Measurements from ENCODE around the gene GASK1B. TPM values are rescaled to one million over a fixed set of nuclear protein-coding genes. Genes with fewer than 3 reads are reported as not detected.

GASK1B gene
- total and polyA plus RNA-seq, 2 of the 13 experiments (the other 11 are each of a cell fraction or from before 2014, with no cell fraction given) = 29.1 to 40.4 TPM

GRCh38 chr4:158192439-158193158, 19.8 kb upstream of the GASK1B start:
- TF ChIP-seq PATZ1 (CRISPR knock-in tag; IDR thresholded peaks at IDR 0.05) (no peak), FIP1L1 (IDR thresholded peaks at IDR 0.05; ENCODE audit: borderline replicate concordance, insufficient read depth, low read depth, low read length) (no peak), ZFP62 (CRISPR knock-in tag; IDR thresholded peaks at IDR 0.05) (no peak)
- Histone ChIP-seq H3K79me2 (ENCODE audit: insufficient read depth, low read length) (no peaks in the 10 kb centered on the region), H3K27me3 (ENCODE audit: control insufficient read depth in 1 of 2, insufficient read depth in 2 of 2, low read length in 2 of 2) (no peaks in the 10 kb centered on the region), H3K9me3 (ENCODE audit: low read length) (no peaks in the 10 kb centered on the region), H3K4me2 (ENCODE audit: low read depth, low read length) (no peak overlapping the region), H4K20me1 (ENCODE audit: insufficient read depth, low read length) (no peaks in the 10 kb centered on the region), H3K9ac (ENCODE audit: insufficient read depth, low read depth, low read length) (no peak overlapping the region), H3K36me3 (replicated peaks in 1 of 2; ENCODE audit: control insufficient read depth in 1 of 2, insufficient read depth in 2 of 2, low read length in 2 of 2) (peaks cover 0 to 16% of the 10 kb centered on the region in 2 experiments; a peak in 1 of 5 replicates), H3K27ac (ENCODE audit: extremely low read length, insufficient read depth, low read length) (no peak overlapping the region), H2AFZ (ENCODE audit: low read length) (no peak overlapping the region), H3K4me3 (replicated peaks in 1 of 3; ENCODE audit: insufficient read depth in 1 of 3, low read depth in 2 of 3, low read length in 3 of 3) (no peak overlapping the region), H3K4me1 (ENCODE audit: insufficient read depth, low read length) (no peaks in the 10 kb centered on the region)
- FAIRE-seq (no peak), ATAC-seq (no peak), DNase-seq (ENCODE audit: low spot score) (no peak)
- BruUV-seq (replicated peaks) = no TSS peak
- intact Hi-C loops (cut with micrococcal nuclease; ENCODE audit: unreplicated experiment) = loop anchor here (1.0 kb wide), 2 partner anchors 18 to 63 kb away; partner anchors contain the start of gene TMEM144
- 93% methylated on average over 5 of the region's 5 CpGs for WGBS (ENCODE audit: low lambda C conversion rate)
- ChIA-PET POLR2A (no interaction called here), CTCF (ENCODE audit: low intra/inter-chr PET ratio, low total read pairs) (interaction anchor here (0.8 to 1.8 kb wide), 3 partner anchors 63 to 432 kb away, joined by 3 to 10 read pairs (median 4); no protein-coding TSS in a partner anchor)
- in situ Hi-C loops (cut with HindIII; ENCODE audit: extremely low pct_ligation_motif_present, low pct_unique_long_range_greater_than_20kb) = loop anchor here (5.0 kb wide), 1 partner anchor 65 kb away; no protein-coding TSS in a partner anchor

DNA sequence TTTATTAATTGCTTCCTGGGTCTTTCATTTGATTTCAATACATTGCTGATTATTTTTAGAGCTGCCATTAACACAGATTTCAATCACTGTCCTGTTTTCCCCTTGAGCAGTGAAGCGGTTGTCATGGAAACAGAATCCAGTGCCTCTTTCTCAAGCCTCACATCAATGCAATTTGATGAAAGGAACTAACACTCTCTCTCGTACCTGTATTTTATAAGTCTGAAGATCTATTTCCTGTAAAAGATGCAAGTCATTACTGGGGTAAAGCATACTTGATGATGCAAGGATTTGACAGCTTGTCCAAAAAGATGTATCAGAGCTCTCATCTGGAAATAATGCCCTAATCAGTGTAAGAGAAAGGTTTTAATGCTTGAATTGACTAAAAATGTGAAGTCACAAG, 17.9 kb upstream of the GASK1B start:
- CTCF ChIA-PET (ENCODE audit: low intra/inter-chr PET ratio, low total read pairs) = no interaction called here
- Histone ChIP-seq H3K4me1 (ENCODE audit: insufficient read depth, low read length) (no peaks in the 10 kb centered on the region), H2AFZ (ENCODE audit: low read length) (no peak overlapping the region), H3K27ac (ENCODE audit: extremely low read length, insufficient read depth, low read length) (no peak overlapping the region), H3K4me3 (replicated peaks in 1 of 3; ENCODE audit: insufficient read depth in 1 of 3, low read depth in 2 of 3, low read length in 3 of 3) (no peak overlapping the region), H3K27me3 (ENCODE audit: control insufficient read depth in 1 of 2, insufficient read depth in 2 of 2, low read length in 2 of 2) (no peaks in the 10 kb centered on the region), H3K9ac (ENCODE audit: insufficient read depth, low read depth, low read length) (no peak overlapping the region), H3K4me2 (ENCODE audit: low read depth, low read length) (no peak overlapping the region), H3K36me3 (replicated peaks in 1 of 2; ENCODE audit: control insufficient read depth in 1 of 2, insufficient read depth in 2 of 2, low read length in 2 of 2) (peaks cover 0 to 16% of the 10 kb centered on the region in 2 experiments; a peak in 1 of 5 replicates), H3K79me2 (ENCODE audit: insufficient read depth, low read length) (no peaks in the 10 kb centered on the region), H4K20me1 (ENCODE audit: insufficient read depth, low read length) (no peaks in the 10 kb centered on the region), H3K9me3 (ENCODE audit: low read length) (no peaks in the 10 kb centered on the region)
- no peak for TF ChIP-seq ZKSCAN5 (CRISPR knock-in tag; IDR thresholded peaks at IDR 0.05)
- TF ChIP-seq SP2 (CRISPR knock-in tag; IDR thresholded peaks at IDR 0.05) = no peak
- no peak for TF ChIP-seq ZBTB38 (CRISPR knock-in tag; IDR thresholded peaks at IDR 0.05)
- no peak for TF ChIP-seq ZFX (CRISPR knock-in tag; IDR thresholded peaks at IDR 0.05; ENCODE audit: low read depth)
- TF ChIP-seq ZNF605 (CRISPR knock-in tag; IDR thresholded peaks at IDR 0.05) = no peak
- TF ChIP-seq CREM (IDR thresholded peaks at IDR 0.05) = no peak
- no peak for TF ChIP-seq CREM (CRISPR knock-in tag; IDR thresholded peaks at IDR 0.05)
- TF ChIP-seq LCORL (IDR thresholded peaks at IDR 0.05) = no peak
- TF ChIP-seq LCORL (CRISPR knock-in tag; IDR thresholded peaks at IDR 0.05) = no peak
- no peak for TF ChIP-seq SMAD9 (CRISPR knock-in tag; IDR thresholded peaks at IDR 0.05)
- FAIRE-seq (no peak), DNase-seq (ENCODE audit: low spot score) (no peak), ATAC-seq (no peak)
- intact Hi-C loops (cut with micrococcal nuclease; ENCODE audit: unreplicated experiment) = no loop called here
- in situ Hi-C loops (cut with HindIII; ENCODE audit: extremely low pct_ligation_motif_present, low pct_unique_long_range_greater_than_20kb) = loop anchor here (5.0 kb wide), 1 partner anchor 67 kb away; no protein-coding TSS in a partner anchor
- POLR2A ChIA-PET = no interaction called here
- no TSS peak for BruUV-seq (replicated peaks)
- 92% methylated on average over 2 of the region's 2 CpGs for WGBS (ENCODE audit: low lambda C conversion rate)
